ENCODE results near the gene DRC1. TPM values are rescaled to one million over a fixed set of nuclear protein-coding genes. Genes with fewer than 3 reads are reported as not detected.
"Not testable (repeated sequence)": the region's sequence is repeated elsewhere in the genome, so short reads cannot be mapped to it uniquely, and the experiment has no call there.

DRC1 gene
- total and polyA plus RNA-seq, 2 of the 4 experiments (the other 2 are of a cell fraction): 0.18 TPM; not detected in 1

DNA sequence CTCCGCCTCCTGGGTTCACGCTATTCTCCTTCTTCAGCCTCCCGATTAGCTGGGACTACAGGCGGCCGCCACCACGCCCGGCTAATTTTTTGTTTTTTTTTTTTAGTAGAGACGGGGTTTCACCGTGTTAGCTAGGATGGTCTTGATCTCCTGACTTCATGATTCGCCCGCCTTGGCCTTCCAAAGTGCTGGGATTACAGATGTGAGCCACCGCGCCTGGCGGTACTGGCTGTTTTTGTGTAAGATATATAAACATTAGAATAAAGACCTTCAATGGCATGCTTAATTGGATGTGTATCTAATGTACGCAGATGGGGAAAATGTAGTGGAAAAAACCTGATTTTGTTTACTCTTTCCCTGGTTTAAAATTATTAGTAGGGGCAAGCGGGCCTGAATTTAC, 47.3 kb upstream of the DRC1 start:
- H2BK20ac ChIP-seq (ENCODE audit: low read depth, low read length); H3K14ac ChIP-seq (replicated peaks; ENCODE audit: low read depth, low read length); ATAC-seq (ENCODE audit: low read depth); H2BK5ac ChIP-seq (ENCODE audit: low read depth, low read length, poor library complexity, severe bottlenecking); H3K18ac ChIP-seq (ENCODE audit: low read depth, low read length); dilution Hi-C loops (cut with HindIII; ENCODE audit: low sequenced_read_pairs, unreplicated experiment); H2AFZ ChIP-seq (replicated peaks; ENCODE audit: low read length, poor library complexity); H3K56ac ChIP-seq (ENCODE audit: extremely low read depth, insufficient read depth, low read length); H3K4me2 ChIP-seq (ENCODE audit: low read depth, low read length); H3K4me3 ChIP-seq (ENCODE audit: insufficient read depth, low read depth, low read length); H3K9ac ChIP-seq (ENCODE audit: low read depth, low read length); BruUV-seq (replicated peaks); H3K9me3 ChIP-seq (ENCODE audit: control insufficient read depth, insufficient read depth, low read length); H3K36me3 ChIP-seq (ENCODE audit: control insufficient read depth, insufficient read depth, low read length); DNase-seq; H3K23ac ChIP-seq (ENCODE audit: low read depth, low read length); in situ Hi-C loops (cut with MboI; ENCODE audit: low sequenced_read_pairs); H3K9me1 ChIP-seq (ENCODE audit: insufficient read depth, low read length); H4K5ac ChIP-seq (ENCODE audit: low read depth, low read length); H4K91ac ChIP-seq (ENCODE audit: insufficient read depth, low read depth, low read length); CTCF ChIA-PET; H2BK120ac ChIP-seq (ENCODE audit: low read depth, low read length); intact Hi-C loops (cut with micrococcal nuclease); H3K4ac ChIP-seq (ENCODE audit: low read depth, low read length); H2AK5ac ChIP-seq (ENCODE audit: low read depth, low read length); POLR2A ChIA-PET (ENCODE audit: unreplicated experiment); H4K8ac ChIP-seq (ENCODE audit: low read depth in 2 of 2, low read length in 2 of 2); H3K27ac ChIP-seq (ENCODE audit: insufficient read depth, low read length); H3K4me1 ChIP-seq (ENCODE audit: control insufficient read depth, insufficient read depth, low read length); H3K27me3 ChIP-seq (ENCODE audit: control insufficient read depth, insufficient read depth, low read length); H2AK9ac ChIP-seq (replicated peaks; ENCODE audit: low read depth, low read length, poor library complexity); H2BK15ac ChIP-seq (ENCODE audit: low read depth, low read length): not testable (repeated sequence)
- WGBS, 2 experiments (ENCODE audit: extremely low coverage in 2 of 2, insufficient read length in 1 of 2): 100% methylated on average over 4 of the region's 16 CpGs; no CpG with 5 or more reads in 1 of the 2 experiments
- H3K79me1 ChIP-seq (ENCODE audit: low read depth in 1 of 2, low read length in 2 of 2): peaks cover 15 to 75% of the 10 kb centered on the region in 2 experiments
- peaks cover 15% of the 10 kb centered on the region; the same call in 1 of the 2 replicates for H4K20me1 ChIP-seq (ENCODE audit: insufficient read depth, low read length)
